Measurements from ENCODE around the gene RPL39L.

- TF ChIP-seq CTCF (IDR thresholded peaks at IDR 0.05) (no peak), POLR2A (IDR thresholded peaks at IDR 0.05) (no peak)
These were observed 7.1 kb upstream of the RPL39L start for GRCh38 chr3:187146389-187146788.

All from Peyer's patch (tissue), 4 donors.